ENCODE results near the gene NLRC4. TPM values are rescaled to one million over a fixed set of nuclear protein-coding genes. Genes with fewer than 3 reads are reported as not detected.
"Not testable (repeated sequence)": the region's sequence is repeated elsewhere in the genome, so short reads cannot be mapped to it uniquely, and the experiment has no call there.

NLRC4 gene
- total and polyA plus RNA-seq, 2 donors (not counting 3 experiments of a cell fraction or from before 2014, with no cell fraction given) = not detected

- POLR2A ChIA-PET = no interaction called here
- TF ChIP-seq JUN (IDR thresholded peaks at IDR 0.05; ENCODE audit: borderline replicate concordance, insufficient read depth, insufficient read length, low read depth) (no peak), EZH2 (IDR thresholded peaks at IDR 0.05; ENCODE audit: borderline replicate concordance, low read depth, low read length, severe bottlenecking) (no peak), CTCF (IDR thresholded peaks at IDR 0.05; ENCODE audit: extremely low read depth in 1 of 2, insufficient read depth in 1 of 2, low read depth in 1 of 2, low read length in 2 of 2) (no peak), MYC (IDR thresholded peaks at IDR 0.05; ENCODE audit: low read depth, low read length) (no peak), MAX (IDR thresholded peaks at IDR 0.05; ENCODE audit: insufficient read depth, insufficient read length) (no peak), GATA2 (IDR thresholded peaks at IDR 0.05; ENCODE audit: insufficient read depth, insufficient read length, low read depth, low read length) (no peak), FOS (IDR thresholded peaks at IDR 0.05; ENCODE audit: borderline replicate concordance, insufficient read depth, low read length) (no peak), POLR2AphosphoS5 (IDR thresholded peaks at IDR 0.05; ENCODE audit: insufficient read depth, low read depth, low read length) (no peak), POLR2A (IDR thresholded peaks at IDR 0.05; ENCODE audit: low read depth, low read length) (no peak)
These were observed 45.9 kb upstream of the NLRC4 start for GRCh38 chr2:32310577-32310976.

DNA sequence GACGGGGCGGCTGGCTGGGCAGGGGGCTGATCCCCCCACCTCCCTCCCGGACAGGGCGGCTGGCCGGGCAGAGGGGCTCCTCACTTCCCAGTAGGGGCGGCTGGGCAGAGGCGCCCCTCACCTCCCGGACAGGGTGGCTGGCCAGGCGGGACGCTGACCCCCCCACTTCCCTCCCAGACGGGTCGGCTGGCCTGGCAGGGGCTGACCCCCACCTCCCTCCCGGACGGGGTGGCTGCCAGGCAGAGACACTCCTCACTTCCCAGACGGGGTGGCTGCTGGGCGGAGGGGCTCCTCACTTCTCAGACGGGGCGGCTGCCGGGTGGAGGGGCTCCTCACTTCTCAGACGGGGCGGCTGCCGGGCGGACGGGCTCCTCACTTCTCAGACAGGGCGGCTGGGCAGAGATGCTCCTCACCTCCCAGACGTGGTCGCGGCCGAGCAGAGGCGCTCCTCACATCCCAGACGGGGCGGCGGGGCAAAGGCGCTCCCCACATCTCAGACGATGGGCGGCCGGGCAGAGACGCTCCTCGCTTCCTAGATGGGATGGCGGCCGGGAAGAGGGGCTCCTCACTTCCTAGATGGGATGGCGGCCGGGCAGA is 29.4 kb upstream of the NLRC4 start:
- H4K20me1 ChIP-seq (replicated peaks; ENCODE audit: control insufficient read depth, extremely low read depth, insufficient read depth, low read length); H3K9ac ChIP-seq (replicated peaks; ENCODE audit: extremely low read depth, insufficient read depth, low read length); H3K27ac ChIP-seq (ENCODE audit: insufficient read depth, low read depth, low read length); H3K4me3 ChIP-seq (replicated peaks in 1 of 3; ENCODE audit: insufficient read depth in 1 of 3, low read depth in 1 of 3, low read length in 3 of 3); H3K27me3 ChIP-seq (ENCODE audit: control insufficient read depth in 2 of 2, insufficient read depth in 2 of 2, low read length in 2 of 2); H3K4me2 ChIP-seq (ENCODE audit: insufficient read depth, low read length); H3K9me1 ChIP-seq (replicated peaks; ENCODE audit: control insufficient read depth, extremely low read depth, insufficient read depth, low read length); H3K9me3 ChIP-seq (replicated peaks; ENCODE audit: control insufficient read depth, insufficient read depth, low read length); DNase-seq (ENCODE audit: low read depth, low spot score); H3K36me3 ChIP-seq (ENCODE audit: control insufficient read depth in 2 of 2, extremely low read depth in 1 of 2, insufficient read depth in 2 of 2, low read length in 2 of 2); dilution Hi-C loops (cut with MboI; ENCODE audit: extremely low pct_ligation_motif_present, low sequenced_read_pairs); H2AFZ ChIP-seq (ENCODE audit: low read depth, low read length); FAIRE-seq; intact Hi-C loops (cut with micrococcal nuclease); CTCF ChIA-PET; BruUV-seq (replicated peaks); POLR2A ChIA-PET: not testable (repeated sequence)
- Histone ChIP-seq H3K4me1 (ENCODE audit: control insufficient read depth, extremely low read depth, insufficient read depth, low read length) (peaks cover 13% of the 10 kb centered on the region), H3K79me2 (ENCODE audit: control insufficient read depth, insufficient read depth, low read length) (peaks cover 17% of the 10 kb centered on the region)

More at GRCh38 chr2:32310577-32310976, 45.9 kb upstream of the NLRC4 start:
- BruUV-seq (replicated peaks) = no TSS peak
- Histone ChIP-seq H3K27ac (ENCODE audit: insufficient read depth, low read depth, low read length) (no peak overlapping the region), H3K4me1 (ENCODE audit: control insufficient read depth, extremely low read depth, insufficient read depth, low read length) (no peaks in the 10 kb centered on the region), H3K4me2 (ENCODE audit: insufficient read depth, low read length) (no peak overlapping the region), H2AFZ (ENCODE audit: low read depth, low read length) (no peak overlapping the region), H3K79me2 (ENCODE audit: control insufficient read depth, insufficient read depth, low read length) (no peaks in the 10 kb centered on the region), H3K36me3 (ENCODE audit: control insufficient read depth in 2 of 2, extremely low read depth in 1 of 2, insufficient read depth in 2 of 2, low read length in 2 of 2) (peaks cover 0 to 2% of the 10 kb centered on the region in 2 experiments), H3K9me3 (replicated peaks; ENCODE audit: control insufficient read depth, insufficient read depth, low read length) (no peaks in the 10 kb centered on the region), H3K9ac (replicated peaks; ENCODE audit: extremely low read depth, insufficient read depth, low read length) (no peak overlapping the region), H4K20me1 (replicated peaks; ENCODE audit: control insufficient read depth, extremely low read depth, insufficient read depth, low read length) (no peaks in the 10 kb centered on the region), H3K9me1 (replicated peaks; ENCODE audit: control insufficient read depth, extremely low read depth, insufficient read depth, low read length) (no peaks in the 10 kb centered on the region), H3K27me3 (ENCODE audit: control insufficient read depth in 2 of 2, insufficient read depth in 2 of 2, low read length in 2 of 2) (no peaks in the 10 kb centered on the region), H3K4me3 (replicated peaks in 1 of 3; ENCODE audit: insufficient read depth in 1 of 3, low read depth in 1 of 3, low read length in 3 of 3) (no peak overlapping the region)
- FAIRE-seq = no peak
- DNase-seq (ENCODE audit: low read depth, low spot score) = no peak
- dilution Hi-C loops (cut with MboI; ENCODE audit: extremely low pct_ligation_motif_present, low sequenced_read_pairs) (no loop called here), intact Hi-C loops (cut with micrococcal nuclease) (no loop called here)
- CTCF ChIA-PET = no interaction called here

GRCh38 chr2:32293493-32293892 is 28.8 kb upstream of the NLRC4 start:
- H3K4me3 ChIP-seq (replicated peaks in 1 of 3; ENCODE audit: insufficient read depth in 1 of 3, low read depth in 1 of 3, low read length in 3 of 3); dilution Hi-C loops (cut with MboI; ENCODE audit: extremely low pct_ligation_motif_present, low sequenced_read_pairs); H3K27me3 ChIP-seq (ENCODE audit: control insufficient read depth in 2 of 2, insufficient read depth in 2 of 2, low read length in 2 of 2); POLR2A ChIA-PET; H3K36me3 ChIP-seq (ENCODE audit: control insufficient read depth in 2 of 2, extremely low read depth in 1 of 2, insufficient read depth in 2 of 2, low read length in 2 of 2); H3K9ac ChIP-seq (replicated peaks; ENCODE audit: extremely low read depth, insufficient read depth, low read length); H4K20me1 ChIP-seq (replicated peaks; ENCODE audit: control insufficient read depth, extremely low read depth, insufficient read depth, low read length); H3K9me1 ChIP-seq (replicated peaks; ENCODE audit: control insufficient read depth, extremely low read depth, insufficient read depth, low read length); intact Hi-C loops (cut with micrococcal nuclease); H3K4me2 ChIP-seq (ENCODE audit: insufficient read depth, low read length); BruUV-seq (replicated peaks); H3K9me3 ChIP-seq (replicated peaks; ENCODE audit: control insufficient read depth, insufficient read depth, low read length); DNase-seq (ENCODE audit: low read depth, low spot score); H3K27ac ChIP-seq (ENCODE audit: insufficient read depth, low read depth, low read length); CTCF ChIA-PET; H2AFZ ChIP-seq (ENCODE audit: low read depth, low read length); FAIRE-seq: not testable (repeated sequence)
- H3K4me1 ChIP-seq (ENCODE audit: control insufficient read depth, extremely low read depth, insufficient read depth, low read length) = peaks cover 19% of the 10 kb centered on the region
- H3K79me2 ChIP-seq (ENCODE audit: control insufficient read depth, insufficient read depth, low read length) = peaks cover 17% of the 10 kb centered on the region
